Measurements from ENCODE around the gene DHRS13. TPM values are rescaled to one million over a fixed set of nuclear protein-coding genes. Genes with fewer than 3 reads are reported as not detected.

Gene DHRS13
- total RNA-seq, 2 donors from 2014 or later, result 3.7 to 12.2 TPM

DNA sequence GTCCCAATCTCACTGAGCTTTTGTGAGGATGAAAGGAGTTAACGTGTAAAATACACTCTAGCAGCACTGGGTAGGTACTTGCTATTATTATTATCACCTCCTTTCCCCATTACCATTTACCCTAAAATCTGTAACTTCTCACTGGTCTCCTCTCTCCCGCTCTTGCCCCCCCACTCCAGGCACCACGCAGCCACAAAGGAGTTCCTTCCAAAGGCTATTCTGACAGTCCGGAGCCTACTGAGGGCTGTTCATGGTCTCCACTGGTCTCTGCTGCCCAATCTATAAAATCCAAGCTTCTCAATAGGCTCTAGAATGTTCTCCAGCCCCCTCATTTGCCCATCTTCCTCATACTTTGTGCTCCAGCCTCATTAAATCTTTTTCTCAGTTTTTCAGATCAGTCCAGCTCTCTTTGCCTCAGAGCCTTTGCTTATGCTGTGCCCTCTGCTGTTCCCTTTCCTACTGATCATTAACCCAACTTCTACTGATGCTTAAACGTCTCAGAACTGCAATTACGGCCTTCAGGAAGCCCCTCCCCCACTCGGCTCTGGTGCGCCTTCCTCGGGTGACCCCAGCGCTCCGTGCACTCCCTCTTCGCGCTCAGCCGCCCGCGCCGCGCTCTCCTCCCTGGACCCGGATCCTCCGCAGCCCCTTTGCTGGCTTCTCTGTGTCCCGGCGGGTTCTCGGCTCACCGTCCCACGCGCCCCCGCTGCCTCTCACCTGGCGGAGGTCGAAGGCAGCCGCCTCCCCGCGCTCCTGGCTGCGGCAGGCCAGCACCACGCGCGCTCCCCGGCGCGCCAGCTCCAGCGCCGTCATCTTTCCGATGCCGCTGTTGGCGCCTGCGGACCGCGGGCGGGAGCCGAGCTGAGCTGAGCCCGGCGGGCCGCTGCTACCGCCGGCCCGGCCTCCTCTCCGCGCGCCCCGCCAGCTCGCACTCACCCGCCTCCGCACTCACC lies 737 bp downstream of the DHRS13 start:
- no peaks in the 10 kb centered on the region for H3K9me3 ChIP-seq
- H3K27me3 ChIP-seq (replicated peaks; ENCODE audit: insufficient read depth), result no peaks in the 10 kb centered on the region
- ATAC-seq (ENCODE audit: insufficient number of reproducible peaks, low FRiP score, low read depth) (no peak), DNase-seq (ENCODE audit: low spot score) (no peak)
- peak overlapping the region; percentile 57 to 77 for H3K27ac ChIP-seq
- peaks cover 15% of the 10 kb centered on the region for H3K36me3 ChIP-seq
- peak overlapping the region; percentile 90 for H3K4me3 ChIP-seq
- no peak for TF ChIP-seq CTCF (IDR thresholded peaks at IDR 0.05)
- H3K4me1 ChIP-seq (ENCODE audit: control insufficient read depth in 1 of 2, low read depth in 2 of 2), result peaks cover 11 to 25% of the 10 kb centered on the region in 2 donors

DNA sequence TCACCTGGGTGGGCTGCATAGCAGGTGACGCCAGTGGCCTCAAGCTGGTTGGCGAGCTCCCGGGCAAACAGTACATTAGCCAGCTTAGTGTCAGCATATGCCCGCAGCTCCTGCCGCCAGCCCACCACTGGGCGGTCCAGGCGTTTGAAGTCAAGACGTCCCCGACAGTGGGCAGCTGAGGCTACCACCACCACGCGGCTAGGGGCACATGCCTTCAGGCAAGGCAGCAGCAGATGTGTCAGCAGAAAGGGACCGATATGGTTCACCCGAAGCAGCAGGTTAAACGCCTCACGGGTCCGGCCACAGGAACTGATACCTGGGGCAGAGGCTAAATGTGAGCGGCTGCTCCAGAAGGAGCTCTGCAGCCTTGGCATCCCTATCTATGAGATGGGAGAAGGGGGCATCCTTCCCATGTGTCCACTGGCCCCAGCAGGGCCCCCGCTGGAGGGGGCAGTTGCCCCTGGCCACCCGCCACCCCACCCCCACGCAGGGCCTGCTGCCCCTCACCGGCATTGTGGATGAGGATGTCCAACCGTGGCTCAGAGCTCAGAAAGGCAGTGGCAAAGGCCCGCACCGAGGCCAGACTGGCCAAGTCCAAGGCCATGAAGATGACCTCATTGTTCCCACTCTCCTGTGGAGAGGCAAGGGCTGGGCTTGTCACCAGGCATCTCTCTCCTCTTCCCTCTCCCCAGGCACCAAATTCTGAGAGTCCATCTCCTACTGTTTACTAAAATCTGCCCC lies 1.7 kb downstream of the DHRS13 start:
- H3K4me3 ChIP-seq, result no peak overlapping the region
- peaks cover 13 to 31% of the 10 kb centered on the region in 2 donors for H3K4me1 ChIP-seq (ENCODE audit: control insufficient read depth in 1 of 2, low read depth in 2 of 2)
- peaks cover 5% of the 10 kb centered on the region for H3K36me3 ChIP-seq
- H3K27ac ChIP-seq, result no peak overlapping the region
- no peak for TF ChIP-seq CTCF (IDR thresholded peaks at IDR 0.05)
- ATAC-seq (ENCODE audit: insufficient number of reproducible peaks, low FRiP score, low read depth), result no peak
- no peak for DNase-seq (ENCODE audit: low spot score)
- no peaks in the 10 kb centered on the region for H3K27me3 ChIP-seq (replicated peaks; ENCODE audit: insufficient read depth)
- H3K9me3 ChIP-seq, result no peaks in the 10 kb centered on the region

DNA sequence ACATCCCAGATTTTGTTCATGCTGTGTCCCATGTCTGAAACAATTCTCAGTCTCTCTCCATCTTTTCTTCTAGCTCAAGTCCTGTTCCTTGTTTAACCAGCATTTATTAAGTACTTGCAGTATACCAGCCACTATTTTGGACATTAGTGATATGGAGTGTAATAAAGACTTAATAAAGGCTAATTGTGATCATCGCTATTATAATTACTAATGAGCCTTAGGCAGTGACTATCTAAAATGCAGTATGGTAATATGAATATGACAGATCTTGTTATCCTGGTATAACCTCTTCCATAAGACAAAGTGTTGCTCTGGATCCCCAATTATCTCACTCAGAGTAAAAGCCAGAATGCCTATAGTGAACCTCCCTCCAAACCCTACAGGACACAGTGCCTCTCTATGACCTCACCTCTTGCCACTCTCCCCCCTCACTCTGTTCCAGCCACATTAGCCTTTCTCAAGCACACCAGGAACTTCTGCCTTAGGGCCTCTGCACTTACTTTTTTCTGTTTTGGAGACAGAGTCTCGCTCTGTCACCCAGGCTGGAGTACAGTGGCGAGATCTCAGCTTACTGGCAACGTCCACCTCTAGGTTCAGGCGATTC lies 3.6 kb downstream of the DHRS13 start:
- no peak for TF ChIP-seq CTCF (IDR thresholded peaks at IDR 0.05)
- no peaks in the 10 kb centered on the region for H3K36me3 ChIP-seq
- H3K9me3 ChIP-seq, result no peaks in the 10 kb centered on the region
- ATAC-seq (ENCODE audit: insufficient number of reproducible peaks, low FRiP score, low read depth), result no peak
- no peaks in the 10 kb centered on the region for H3K27me3 ChIP-seq (replicated peaks; ENCODE audit: insufficient read depth)
- no peak for DNase-seq (ENCODE audit: low spot score)
- peak overlapping the region in 1 of 2 donors; percentile 97 for H3K27ac ChIP-seq
- H3K4me3 ChIP-seq, result no peak overlapping the region
- peaks cover 20 to 38% of the 10 kb centered on the region in 2 donors for H3K4me1 ChIP-seq (ENCODE audit: control insufficient read depth in 1 of 2, low read depth in 2 of 2)

- H3K9me3 ChIP-seq, result no peaks in the 10 kb centered on the region
- H3K36me3 ChIP-seq, result no peaks in the 10 kb centered on the region
- ATAC-seq (ENCODE audit: insufficient number of reproducible peaks, low FRiP score, low read depth) (no peak), DNase-seq (ENCODE audit: low spot score) (no peak)
- no peak for TF ChIP-seq CTCF (IDR thresholded peaks at IDR 0.05)
- H3K4me3 ChIP-seq, result no peak overlapping the region
- H3K27me3 ChIP-seq (replicated peaks; ENCODE audit: insufficient read depth), result no peaks in the 10 kb centered on the region
- peak overlapping the region; percentile 88 to 97 for H3K27ac ChIP-seq
- peaks cover 20 to 46% of the 10 kb centered on the region in 2 donors for H3K4me1 ChIP-seq (ENCODE audit: control insufficient read depth in 1 of 2, low read depth in 2 of 2)
Observed at GRCh38 chr17:28898527-28898955, 4.3 kb downstream of the DHRS13 start.
